K562 (cell line): ENCODE results near the gene BAZ2A. TPM values are rescaled to one million over a fixed set of nuclear protein-coding genes. Genes with fewer than 3 reads are reported as not detected.
A peak's percentile ranks its signal among the peaks of the same experiment; 100 is the strongest.

Source experiments
- ATAC-seq: fragments of 200-7000 bp; cut with Tn5 transposase; 3 replicates; pipeline ENCODE4 v1.9.1; 2020; ENCODE audit warnings: moderate library complexity
- BruUV-seq: library from RNA; stranded (reverse); fragments of 400-500 nt; replicated peaks from 2 replicates; lab custom pipeline; 2021; lab: Mats Ljungman, UMichigan
- CTCF ChIA-PET: fragments of 300-600 bp; formaldehyde crosslinking; extraction: SDS; loops from one replicate; lab custom pipeline; 2021; ENCODE audit warnings: low intra/inter-chr PET ratio; lab: Yijun Ruan, JAX
- POLR2A ChIA-PET: fragments of 300-600, 350-650 bp; sonication (Branson Sonifier 250); formaldehyde crosslinking; extraction: SDS; loops from one replicate; lab custom pipeline; 2021; ENCODE audit warnings: antibody characterized with exemption, inconsistent platforms; lab: Yijun Ruan, JAX
- DNase-seq, 4 experiments: peaks; one replicate each; pipeline versions ENCODE4 v3.0.0 to v3.0.0-alpha.2; 2011 to 2018; ENCODE audit warnings: low spot score in 3 of 4, mixed read lengths in 3 of 4; ENCODE audit errors: extremely low read depth in 1 of 4
- FAIRE-seq: peaks from 2 replicates; lab custom pipeline; 2011; peaks lifted over from hg19 to GRCh38; lab: Jason Lieb, UNC
- H2AFZ ChIP-seq: 2 replicates; pipeline ENCODE4 v1.6.0; 2011; ENCODE audit warnings: low read depth, low read length, control low read depth, inconsistent platforms
- H3K27ac ChIP-seq: fragments of 200-600 bp; 3 replicates; pipeline ENCODE4 v1.8.0; 2011; ENCODE audit warnings: low read depth, mild to moderate bottlenecking, control low read depth, inconsistent platforms, low read length, moderate library complexity, mixed read lengths; ENCODE audit errors: extremely low read depth
- H3K27me3 ChIP-seq, 2 experiments: fragments of 300-600 bp in 1 of 2; 2 replicates in 1 of 2; 3 replicates in 1 of 2; pipeline versions ENCODE4 v1.6.0 to v1.8.0; 2011; ENCODE audit warnings: inconsistent platforms in 2 of 2, low read length in 2 of 2, mild to moderate bottlenecking in 1 of 2, mixed read lengths in 1 of 2, moderate library complexity in 1 of 2; ENCODE audit not compliant: control insufficient read depth in 2 of 2, insufficient read depth in 2 of 2
- H3K36me3 ChIP-seq: fragments of 300-600 bp; 3 replicates; pipeline ENCODE4 v1.8.0; 2011; ENCODE audit warnings: mild to moderate bottlenecking, low read length, inconsistent platforms; ENCODE audit not compliant: control insufficient read depth, insufficient read depth
- H3K4me1 ChIP-seq, 2 experiments: fragments of 200-600 bp in 1 of 2; replicated peaks in 1 of 2; 2 replicates in 1 of 2; 3 replicates in 1 of 2; pipeline versions ENCODE4 v1.5.1 to v1.8.0; 2011; ENCODE audit warnings: inconsistent platforms in 2 of 2, low read length in 2 of 2, mild to moderate bottlenecking in 1 of 2, mixed read lengths in 1 of 2, moderate library complexity in 1 of 2; ENCODE audit not compliant: control insufficient read depth in 2 of 2, insufficient read depth in 2 of 2
- H3K4me2 ChIP-seq: 2 replicates; pipeline ENCODE4 v1.6.1; 2011; ENCODE audit warnings: low read length, control low read depth, inconsistent platforms, mixed read lengths; ENCODE audit not compliant: insufficient read depth
- H3K4me3 ChIP-seq: fragments of 200-600 bp; sonication (generic), shearing (Covaris generic); 2 replicates; pipeline ENCODE4 v1.5.1; 2016; ENCODE audit warnings: control low read depth, inconsistent platforms
- H3K79me2 ChIP-seq: fragments of 200-600 bp; 3 replicates; pipeline ENCODE4 v1.8.0; 2011; ENCODE audit warnings: low read length, inconsistent platforms; ENCODE audit not compliant: control insufficient read depth, insufficient read depth
- H3K9ac ChIP-seq, 2 experiments: 2 replicates each; pipeline versions ENCODE4 v1.6.0 to v1.6.1; 2011; ENCODE audit warnings: low read depth in 2 of 2, low read length in 2 of 2, control low read depth in 1 of 2, inconsistent platforms in 1 of 2, mild to moderate bottlenecking in 1 of 2, mixed read lengths in 1 of 2; ENCODE audit not compliant: insufficient read depth in 1 of 2
- H3K9me1 ChIP-seq: one replicate; pipeline ENCODE4 v1.6.0; 2011; ENCODE audit warnings: inconsistent platforms, mild to moderate bottlenecking, low read length, moderate library complexity; ENCODE audit not compliant: control insufficient read depth, insufficient read depth
- H3K9me3 ChIP-seq: replicated peaks from 2 replicates; pipeline ENCODE4 v1.5.1; 2011; ENCODE audit warnings: low read depth, low read length, inconsistent platforms; ENCODE audit not compliant: control insufficient read depth, insufficient read depth
- H4K20me1 ChIP-seq: replicated peaks from 2 replicates; pipeline ENCODE4 v1.6.1; 2011; ENCODE audit warnings: low read length, inconsistent platforms, mixed read lengths; ENCODE audit not compliant: control insufficient read depth, insufficient read depth
- ARID1B ChIP-seq: fragments of 450-650 bp; IDR thresholded peaks from 2 replicates; pipeline ENCODE4 v1.6.1; 2016; ENCODE audit warnings: antibody characterized with exemption, mild to moderate bottlenecking, inconsistent platforms
- CTBP1 ChIP-seq: fragments of 450-650 bp; IDR thresholded peaks from 2 replicates; pipeline ENCODE4 v1.6.1; 2016; ENCODE audit warnings: borderline replicate concordance
- DACH1 ChIP-seq: fragments of 450-650 bp; IDR thresholded peaks from 2 replicates; pipeline ENCODE4 v1.6.1; 2018; ENCODE audit not compliant: partially characterized antibody
- DDX20 ChIP-seq: fragments of 450-650 bp; IDR thresholded peaks from 2 replicates; pipeline ENCODE4 v1.6.1; 2016; ENCODE audit warnings: missing genetic modification characterization, low read depth, mild to moderate bottlenecking, missing compliant biosample characterization, moderate library complexity
- ELF1 ChIP-seq: fragments of 200-800 bp; sonication (Bioruptor generic); IDR thresholded peaks from 2 replicates; pipeline ENCODE4 v1.6.1; 2016; ENCODE audit warnings: missing genetic modification characterization, missing compliant biosample characterization
- LARP7 ChIP-seq: fragments of 450-650 bp; IDR thresholded peaks from 2 replicates; pipeline ENCODE4 v1.6.1; 2016
- MAZ ChIP-seq, 2 experiments: fragments of 450-650 bp in 1 of 2; sonication (generic) in 1 of 2; formaldehyde crosslinking; IDR thresholded peaks in 1 of 2; conservative IDR thresholded peaks in 1 of 2; 2 replicates each; pipeline versions ENCODE4 v1.4.0 to v1.5.0; 2020; ENCODE audit warnings: mild to moderate bottlenecking in 1 of 2, missing genetic modification reagents in 1 of 2
- MTA3 ChIP-seq: fragments of 450-650 bp; formaldehyde crosslinking; IDR thresholded peaks from 2 replicates; pipeline ENCODE4 v1.6.1; 2017; ENCODE audit warnings: mild to moderate bottlenecking, borderline replicate concordance
- NFATC3 ChIP-seq: fragments of 450-650 bp; IDR thresholded peaks from 2 replicates; pipeline ENCODE4 v1.6.1; 2017; ENCODE audit warnings: mild to moderate bottlenecking
- NR4A1 ChIP-seq, 2 experiments: fragments of 250-450 bp in 1 of 2; fragments of 450-650 bp in 1 of 2; sonication (Bioruptor Pico) in 1 of 2; IDR thresholded peaks; 2 replicates each; pipeline versions ENCODE4 v1.4.0 to v1.6.1; 2016 to 2020; ENCODE audit warnings: mild to moderate bottlenecking in 2 of 2, missing compliant biosample characterization in 1 of 2, missing genetic modification characterization in 1 of 2, moderate library complexity in 1 of 2
- POLR3A ChIP-seq: IDR thresholded peaks from 2 replicates; pipeline ENCODE4 v1.6.1; 2011; ENCODE audit warnings: borderline replicate concordance, mild to moderate bottlenecking, moderate library complexity; ENCODE audit not compliant: insufficient read length, insufficient read depth; ENCODE audit errors: extremely low read depth
- RAD21 ChIP-seq, 2 experiments: fragments of 250-450 bp in 1 of 2; fragments of 450-650 bp in 1 of 2; sonication (Bioruptor Pico) in 1 of 2; formaldehyde crosslinking in 1 of 2; IDR thresholded peaks in 1 of 2; conservative IDR thresholded peaks in 1 of 2; 2 replicates each; pipeline versions ENCODE4 v1.4.0 to v1.8.0; 2020 to 2022; ENCODE audit warnings: mild to moderate bottlenecking in 2 of 2, moderate library complexity in 1 of 2
- SMARCA4 ChIP-seq: fragments of 450-650 bp; IDR thresholded peaks from 2 replicates; pipeline ENCODE4 v1.6.1; 2016
- SOX6 ChIP-seq: fragments of 450-650 bp; IDR thresholded peaks from 2 replicates; pipeline ENCODE4 v1.6.1; 2014; ENCODE audit warnings: mild to moderate bottlenecking
- SPI1 ChIP-seq: IDR thresholded peaks from 2 replicates; pipeline ENCODE4 v1.6.1; 2011; ENCODE audit warnings: low read depth, low read length, control low read depth, borderline replicate concordance
- TBP ChIP-seq: optimal IDR thresholded peaks from 2 replicates; pipeline ENCODE3; 2011; ENCODE audit warnings: low read depth, low read length, improper control_type of control experiment
- ZBTB17 ChIP-seq: fragments of 450-650 bp; formaldehyde crosslinking; IDR thresholded peaks from 2 replicates; pipeline ENCODE4 v1.4.0; 2020; ENCODE audit warnings: mild to moderate bottlenecking
- ZNF354B ChIP-seq: fragments of 250-450 bp; sonication (Bioruptor Pico); IDR thresholded peaks from 2 replicates; pipeline ENCODE4 v1.4.0; 2020
- ZNF561 ChIP-seq: fragments of 450-650 bp; formaldehyde crosslinking; conservative IDR thresholded peaks from 2 replicates; pipeline ENCODE4 v1.4.0; 2020; ENCODE audit warnings: mild to moderate bottlenecking, moderate library complexity
- ZNF766 ChIP-seq: fragments of 200-800 bp; sonication (Bioruptor generic); conservative IDR thresholded peaks from 2 replicates; pipeline ENCODE4 v1.6.1; 2016; ENCODE audit warnings: missing genetic modification characterization, missing compliant biosample characterization
- WGBS: fragments of 100-300 bp; shearing (Covaris generic); methylation state at CpG from one replicate; pipeline ENCODE4 v1.1.6; 2016; ENCODE audit warnings: low coverage, mixed read lengths; ENCODE audit not compliant: insufficient coverage; ENCODE audit errors: missing lambda C conversion rate; 5-methylcytosine and 5-hydroxymethylcytosine counted together
- in situ Hi-C: fragments of 300-500 bp; cut with MboI; formaldehyde crosslinking; loops from 4 replicates; pipeline ENCODE4 v1.15.0; 2018; ENCODE audit warnings: inconsistent platforms, mixed read lengths
- intact Hi-C: fragments of 100-400 bp; cut with micrococcal nuclease; formaldehyde crosslinking; loops from 2 replicates; pipeline ENCODE4 v1.14.2; 2022
- polyA plus RNA-seq, 8 experiments: library from polyadenylated mRNA; depleted of rRNA in 4 of 8; stranded (reverse) in 5 of 8; unstranded in 3 of 8; fragments of >200 nt; fragmentation: Nextera tagmentation in 2 of 8; fragmentation: Illumina TruSeq in 1 of 8; extraction: Ambion mirVana in 2 of 8; extraction: Trizol in 1 of 8; gene quantifications; 2 replicates each; pipeline versions ENCODE4 v1.2.1 to v1.2.3, GENCODE V29; 2011 to 2014; ENCODE audit warnings: inconsistent platforms in 1 of 8, missing spikeins in 1 of 8
- total RNA-seq, 7 experiments: library from RNA; depleted of rRNA in 6 of 7; stranded (reverse); fragments of >200 nt in 6 of 7; fragmentation: Illumina TruSeq in 2 of 7; extraction: Trizol in 2 of 7; gene quantifications; 2 replicates each; pipeline versions ENCODE4 v1.2.1 to v1.2.3, GENCODE V29; 2011 to 2021; ENCODE audit warnings: low replicate concordance in 1 of 7
- TF ChIP-seq, protein P1 (sequence below), 2 experiments: fragments of 450-650 bp; conservative IDR thresholded peaks; 2 replicates each; pipeline ENCODE4 v1.6.1; 2017; ENCODE audit warnings: mild to moderate bottlenecking in 2 of 2, moderate library complexity in 2 of 2

BAZ2A gene
- total and polyA plus RNA-seq, 9 of the 15 experiments (the other 6 are each of a cell fraction or from before 2014, with no cell fraction given): 4.5 to 86.4 (median 26.2) TPM

DNA sequence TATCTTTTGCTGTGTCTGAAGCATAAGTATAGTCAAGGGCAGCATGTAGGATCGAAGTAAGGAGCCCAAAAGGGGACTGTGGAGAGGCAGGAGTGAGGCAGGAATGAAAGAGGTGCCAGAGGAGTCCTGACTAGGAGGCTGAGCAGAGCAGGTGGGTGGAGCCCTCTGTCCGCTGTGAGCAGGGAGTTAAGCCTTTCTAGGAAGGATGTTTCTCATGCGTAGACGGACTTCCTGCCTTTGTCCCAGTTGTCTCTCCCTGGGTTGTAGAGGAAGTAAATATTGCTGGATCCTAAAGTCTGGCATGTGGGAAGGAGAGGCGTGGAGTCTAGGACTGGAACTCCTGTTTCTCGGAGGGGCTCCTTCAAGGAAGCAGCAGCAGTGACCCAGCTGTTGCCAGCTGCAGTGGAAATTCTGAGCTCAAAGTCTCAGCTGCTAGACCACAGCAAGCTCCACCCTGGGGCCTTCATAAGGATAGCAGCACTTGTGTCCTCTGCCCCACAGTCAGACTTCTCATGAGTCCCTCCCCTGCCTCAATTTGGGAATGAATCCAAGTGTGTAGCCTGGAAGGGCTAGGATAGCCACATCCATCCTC is 64.5 kb downstream of the BAZ2A start:
- peak overlapping the region; percentile 16; the same call in 1 of the 2 replicates for H3K4me3 ChIP-seq
- FAIRE-seq: peak; percentile 81
- H3K27me3 ChIP-seq: peaks cover 7 to 8% of the 10 kb centered on the region in 2 experiments; a peak in 3 of 5 replicates
- ChIA-PET POLR2A (interaction anchor here (1.0 kb wide), 1 partner anchor 9 kb away, joined by 4 read pairs; no protein-coding TSS in a partner anchor), CTCF (interaction anchor here (0.5 to 1.7 kb wide), 2 partner anchors 31 to 52 kb away, joined by 3 to 8 read pairs; no protein-coding TSS in a partner anchor)
- H3K79me2 ChIP-seq: no peaks in the 10 kb centered on the region
- WGBS: 0% methylated on average over 6 of the region's 6 CpGs
- H4K20me1 ChIP-seq: no peaks in the 10 kb centered on the region
- H3K4me2 ChIP-seq: peak overlapping the region; percentile 84
- intact Hi-C loops: no loop called here
- peak overlapping the region; percentile 94 for H2AFZ ChIP-seq
- in situ Hi-C loops: no loop called here
- peak; percentile 92 for ATAC-seq
- no TSS peak for BruUV-seq
- peak; percentile 37 to 67 (median 55) for DNase-seq
- H3K27ac ChIP-seq: no peak overlapping the region
- H3K9ac ChIP-seq: peak overlapping the region; percentile 15 to 83; a peak in 2 of 4 replicates
- no peaks in the 10 kb centered on the region for H3K36me3 ChIP-seq
- H3K9me1 ChIP-seq: no peaks in the 10 kb centered on the region
- peaks cover 6 to 8% of the 10 kb centered on the region in 2 experiments; a peak in 4 of 5 replicates for H3K4me1 ChIP-seq
- H3K9me3 ChIP-seq: no peaks in the 10 kb centered on the region
- TF ChIP-seq RAD21 (CRISPR knock-in tag; conservative IDR thresholded peaks at IDR 0.05 in 1 of 2, IDR thresholded peaks at IDR 0.05 in 1 of 2) (peak; percentile 11 to 15; a peak in 2 of 4 replicates), NFATC3 (0 out of 2 replicates have a peak, but pooled peaks have one; percentile 35), ZNF354B (no peak), NR4A1 (CRISPR knock-in tag; IDR thresholded peaks at IDR 0.05) (no peak), NR4A1 (tag; IDR thresholded peaks at IDR 0.05) (no peak), ARID1B (0 out of 2 replicates have a peak, but pooled peaks have one; percentile 12), MTA3 (0 out of 2 replicates have a peak, but pooled peaks have one; percentile 33), ZBTB17 (CRISPR knock-in tag) (0 out of 2 replicates have a peak, but pooled peaks have one; percentile 50), ZNF561 (CRISPR knock-in tag) (no peak), SMARCA4 (no peak; the same call in 1 of the 2 replicates), SPI1 (peak; percentile 15; the same call in 1 of the 2 replicates), ELF1 (tag) (peak; percentile 49; the same call in 1 of the 2 replicates), MAZ (CRISPR knock-in tag; conservative IDR thresholded peaks at IDR 0.05 in 1 of 2, IDR thresholded peaks at IDR 0.05 in 1 of 2) (0 out of 4 replicates have a peak, but pooled peaks of 1 of the 2 experiments have one; percentile 32), LARP7 (no peak), CTBP1 (peak; percentile 44; the same call in 1 of the 2 replicates), DACH1 (peak; percentile 67), SOX6 (0 out of 2 replicates have a peak, but pooled peaks have one; percentile 15), DDX20 (no peak), POLR3A (no peak), TBP (peak; percentile 8), ZNF766 (CRISPR knock-in tag) (no peak)
- TF ChIP-seq, protein P1, sequence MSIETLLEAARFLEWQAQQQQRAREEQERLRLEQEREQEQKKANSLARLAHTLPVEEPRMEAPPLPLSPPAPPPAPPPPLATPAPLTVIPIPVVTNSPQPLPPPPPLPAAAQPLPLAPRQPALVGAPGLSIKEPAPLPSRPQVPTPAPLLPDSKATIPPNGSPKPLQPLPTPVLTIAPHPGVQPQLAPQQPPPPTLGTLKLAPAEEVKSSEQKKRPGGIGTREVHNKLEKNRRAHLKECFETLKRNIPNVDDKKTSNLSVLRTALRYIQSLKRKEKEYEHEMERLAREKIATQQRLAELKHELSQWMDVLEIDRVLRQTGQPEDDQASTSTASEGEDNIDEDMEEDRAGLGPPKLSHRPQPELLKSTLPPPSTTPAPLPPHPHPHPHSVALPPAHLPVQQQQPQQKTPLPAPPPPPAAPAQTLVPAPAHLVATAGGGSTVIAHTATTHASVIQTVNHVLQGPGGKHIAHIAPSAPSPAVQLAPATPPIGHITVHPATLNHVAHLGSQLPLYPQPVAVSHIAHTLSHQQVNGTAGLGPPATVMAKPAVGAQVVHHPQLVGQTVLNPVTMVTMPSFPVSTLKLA (conservative IDR thresholded peaks at IDR 0.05): 0 out of 4 replicates have a peak, but pooled peaks of 1 of the 2 experiments have one; percentile 27
